Activated CD4-positive, alpha-beta T cell treated with anti-CD3 and anti-CD28 coated beads for 4 hours (primary cell): ENCODE data around the gene TEDC2.
A peak's percentile ranks its signal among the peaks of the same experiment; 100 is the strongest.

Source experiments
- DNase-seq, 2 donors: peaks; one replicate each; pipeline ENCODE4 v3.0.0-alpha.2; 2020

Gene TEDC2

DNA sequence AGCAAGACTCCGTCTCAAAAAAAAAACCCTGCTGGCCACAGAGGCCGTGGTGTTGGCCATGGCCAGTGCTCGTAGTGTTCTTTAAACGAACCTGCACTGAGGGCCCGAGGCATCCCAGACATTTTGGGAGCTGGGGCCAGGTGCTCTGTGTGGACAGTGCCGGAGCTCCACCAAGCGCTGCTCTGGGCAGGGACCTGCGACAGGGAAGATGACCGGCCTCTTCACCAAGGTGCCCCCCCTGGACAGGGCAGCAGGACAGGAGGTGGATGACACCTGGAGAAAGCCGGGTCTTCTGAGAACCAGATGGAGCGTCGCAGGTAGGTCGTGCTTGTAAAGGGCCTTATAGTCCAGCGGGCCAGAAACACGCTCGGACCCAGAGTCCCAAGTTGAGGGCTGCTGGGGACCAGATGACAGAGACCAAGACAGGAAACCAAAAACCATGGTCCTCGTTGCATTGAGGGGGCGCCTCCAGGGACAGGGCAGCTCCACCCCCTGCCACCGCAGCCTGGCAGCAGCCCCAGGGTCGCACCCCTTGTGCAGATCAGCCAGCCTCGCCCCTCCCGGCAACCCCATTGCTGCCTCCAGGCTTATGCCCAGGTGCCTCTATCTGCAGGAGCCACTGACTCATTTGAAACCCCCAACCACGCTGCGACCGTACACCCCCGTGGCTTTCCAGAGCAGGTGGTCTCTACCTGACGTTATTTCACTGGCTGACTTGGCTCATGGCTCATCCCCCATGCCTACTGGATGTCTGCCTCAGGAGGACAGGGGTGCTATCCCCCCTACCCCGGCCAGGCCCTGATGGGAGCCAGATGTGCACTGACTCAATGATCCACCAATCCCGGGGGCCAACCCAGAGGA lies 7.0 kb downstream of the TEDC2 start:
- no peak for DNase-seq

DNA sequence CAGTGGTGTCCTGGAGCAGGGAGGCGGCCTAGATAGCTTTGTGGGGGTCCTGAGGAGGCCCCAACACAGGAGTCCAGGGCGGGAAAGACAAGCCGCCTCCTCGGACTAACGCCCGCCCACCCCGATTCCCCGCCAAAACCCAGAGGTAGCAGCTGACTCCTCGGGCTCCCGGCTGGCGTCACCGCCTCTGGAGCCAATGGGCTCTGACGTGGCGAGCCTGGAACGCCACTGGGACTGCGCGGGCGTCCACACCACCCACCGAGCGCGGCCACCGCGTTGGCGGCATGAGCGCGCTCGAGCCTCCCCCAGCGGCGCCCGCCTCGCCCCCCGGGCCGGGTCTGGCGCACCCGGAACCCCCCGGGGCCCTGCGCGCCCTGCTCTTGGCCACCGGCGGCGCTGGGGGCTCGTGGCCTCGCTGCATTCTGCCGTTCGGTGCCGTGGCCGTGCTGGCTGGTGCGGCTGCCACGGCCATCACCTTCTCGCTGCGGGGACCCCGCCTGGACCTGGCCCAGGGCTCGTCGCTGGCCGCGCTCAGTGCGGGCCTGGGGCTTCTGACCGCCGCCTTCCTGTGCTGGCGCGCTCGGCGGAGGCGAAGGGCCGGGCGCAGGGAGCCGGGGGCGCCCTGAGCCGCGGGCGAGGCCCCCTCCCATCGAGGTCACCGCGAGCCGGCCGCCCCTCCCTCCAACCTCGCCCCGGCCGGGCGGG lies 7.8 kb downstream of the TEDC2 start:
- no peak for DNase-seq

DNA sequence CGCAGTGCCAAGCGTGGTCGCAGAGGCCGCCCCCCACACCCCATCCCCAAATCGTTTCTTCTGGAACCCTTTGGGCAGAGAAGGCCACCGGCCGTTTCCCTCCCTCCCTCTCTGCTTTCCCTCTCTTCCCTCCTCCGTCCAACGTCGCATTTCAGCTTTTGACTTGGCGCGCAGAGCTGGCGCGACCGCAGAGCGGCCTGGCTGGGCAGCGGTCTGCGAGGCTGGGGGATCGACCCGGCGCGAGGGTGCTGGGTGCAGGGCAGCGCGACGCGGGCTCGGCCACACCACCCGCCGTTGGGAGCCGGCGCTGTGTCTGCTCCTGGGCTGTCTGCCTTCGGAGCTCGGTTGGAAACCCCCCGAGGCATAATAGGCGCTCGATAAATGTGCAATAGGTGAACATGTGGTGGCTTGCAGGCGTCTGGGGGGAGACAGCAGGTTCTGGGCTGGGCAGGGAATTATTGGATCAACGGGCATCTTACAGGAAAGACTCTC lies 8.4 kb downstream of the TEDC2 start:
- DNase-seq: no peak

DNA sequence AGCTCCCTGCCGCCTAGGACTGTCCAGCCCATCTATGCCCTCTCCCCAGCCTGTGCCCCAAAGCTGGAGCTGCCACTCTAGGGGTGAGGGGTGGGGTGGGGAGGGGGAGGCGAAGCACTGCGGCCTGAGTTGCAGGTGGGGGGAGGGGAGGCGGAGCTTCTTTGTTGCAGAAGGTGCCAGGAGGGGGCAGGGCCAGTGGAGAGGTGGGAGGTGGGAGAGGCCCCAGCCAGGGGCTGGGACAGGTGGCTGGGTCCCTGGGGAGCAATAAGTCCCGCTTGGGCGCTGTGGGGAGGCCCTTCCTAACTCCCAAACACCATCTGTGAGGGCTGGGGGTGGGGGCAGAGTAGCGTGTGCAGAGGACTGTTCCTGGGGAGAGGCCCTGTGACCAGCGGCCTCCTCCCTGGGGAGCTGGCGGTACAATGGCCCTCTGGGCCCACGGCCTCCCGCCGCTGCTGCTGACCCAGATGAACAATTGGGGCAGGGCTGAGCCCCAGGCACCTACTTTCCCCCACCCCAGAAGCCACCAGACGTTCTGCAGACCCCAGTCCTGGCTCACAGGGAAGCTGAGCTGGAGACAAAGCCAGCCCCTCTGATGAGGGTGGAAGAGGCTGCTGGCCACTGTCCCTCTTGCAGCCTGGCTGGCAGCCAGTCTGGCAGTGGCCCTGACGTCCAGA lies 9.0 kb downstream of the TEDC2 start:
- DNase-seq: no peak

GRCh38 chr16:2469399-2470233 lies 9.7 kb downstream of the TEDC2 start:
- DNase-seq: no peak

- no peak for DNase-seq
Observed at GRCh38 chr16:2470234-2470601, 10.3 kb downstream of the TEDC2 start.

DNA sequence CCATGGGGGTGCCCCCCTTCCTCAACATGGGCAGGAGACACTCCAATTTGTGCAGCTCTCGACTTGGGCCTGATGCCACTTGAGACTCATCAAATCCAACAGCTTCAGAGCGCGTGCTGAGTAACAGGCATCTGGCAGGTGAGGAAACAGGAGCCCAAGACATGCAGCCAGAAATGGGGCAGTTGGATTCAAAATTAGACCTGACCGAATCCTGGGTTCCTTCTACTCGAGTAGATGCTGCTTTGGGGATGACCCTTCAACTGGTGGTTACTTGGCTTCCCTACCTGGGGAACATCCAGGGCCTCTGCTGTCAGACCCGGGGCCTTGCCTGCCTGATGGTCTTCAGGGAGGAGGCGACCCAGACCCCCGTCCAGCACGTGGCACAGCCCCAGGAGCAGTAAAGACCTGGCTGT lies 10.7 kb downstream of the TEDC2 start:
- DNase-seq: no peak

- DNase-seq: peak; percentile 20 to 29
Observed at GRCh38 chr16:2471016-2471652, 11.2 kb downstream of the TEDC2 start, which contains the start of gene NTN3. NTN3 (plus strand) TSS chr16:2471297; CDS start chr16:2471702, 405 bp downstream.

- no peak for DNase-seq
Observed at GRCh38 chr16:2471653-2472487, 12.0 kb downstream of the TEDC2 start.

DNA sequence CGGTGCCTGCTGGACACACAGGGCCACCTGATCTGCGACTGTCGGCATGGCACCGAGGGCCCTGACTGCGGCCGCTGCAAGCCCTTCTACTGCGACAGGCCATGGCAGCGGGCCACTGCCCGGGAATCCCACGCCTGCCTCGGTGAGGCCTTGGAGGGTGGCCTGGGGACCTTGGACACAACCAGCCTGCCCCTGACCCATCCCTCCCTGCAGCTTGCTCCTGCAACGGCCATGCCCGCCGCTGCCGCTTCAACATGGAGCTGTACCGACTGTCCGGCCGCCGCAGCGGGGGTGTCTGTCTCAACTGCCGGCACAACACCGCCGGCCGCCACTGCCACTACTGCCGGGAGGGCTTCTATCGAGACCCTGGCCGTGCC lies 12.6 kb downstream of the TEDC2 start:
- no peak for DNase-seq

DNA sequence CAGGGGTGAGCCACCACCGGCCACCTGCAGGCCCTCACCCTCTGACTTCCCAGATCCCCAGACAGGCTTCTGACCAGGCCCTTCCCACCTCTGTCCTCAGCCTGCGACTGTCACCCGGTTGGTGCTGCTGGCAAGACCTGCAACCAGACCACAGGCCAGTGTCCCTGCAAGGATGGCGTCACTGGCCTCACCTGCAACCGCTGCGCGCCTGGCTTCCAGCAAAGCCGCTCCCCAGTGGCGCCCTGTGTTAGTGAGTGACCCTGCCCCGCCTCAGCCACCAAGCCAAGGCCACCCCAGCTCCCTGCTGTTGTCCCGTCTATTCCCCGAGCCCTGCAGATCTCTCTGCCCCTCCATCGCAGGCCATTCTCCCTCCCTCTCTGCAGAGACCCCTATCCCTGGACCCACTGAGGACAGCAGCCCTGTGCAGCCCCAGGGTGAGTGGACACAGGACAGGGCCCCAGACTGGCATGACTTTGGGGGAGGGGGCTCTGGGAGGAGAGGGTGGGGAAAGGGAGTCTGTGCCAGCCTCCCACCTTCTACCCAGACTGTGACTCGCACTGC lies 13.1 kb downstream of the TEDC2 start:
- DNase-seq: no peak

- DNase-seq: peak in 1 of 2 donors; percentile 17
Observed at GRCh38 chr16:2473446-2473926, 13.6 kb downstream of the TEDC2 start.

DNA sequence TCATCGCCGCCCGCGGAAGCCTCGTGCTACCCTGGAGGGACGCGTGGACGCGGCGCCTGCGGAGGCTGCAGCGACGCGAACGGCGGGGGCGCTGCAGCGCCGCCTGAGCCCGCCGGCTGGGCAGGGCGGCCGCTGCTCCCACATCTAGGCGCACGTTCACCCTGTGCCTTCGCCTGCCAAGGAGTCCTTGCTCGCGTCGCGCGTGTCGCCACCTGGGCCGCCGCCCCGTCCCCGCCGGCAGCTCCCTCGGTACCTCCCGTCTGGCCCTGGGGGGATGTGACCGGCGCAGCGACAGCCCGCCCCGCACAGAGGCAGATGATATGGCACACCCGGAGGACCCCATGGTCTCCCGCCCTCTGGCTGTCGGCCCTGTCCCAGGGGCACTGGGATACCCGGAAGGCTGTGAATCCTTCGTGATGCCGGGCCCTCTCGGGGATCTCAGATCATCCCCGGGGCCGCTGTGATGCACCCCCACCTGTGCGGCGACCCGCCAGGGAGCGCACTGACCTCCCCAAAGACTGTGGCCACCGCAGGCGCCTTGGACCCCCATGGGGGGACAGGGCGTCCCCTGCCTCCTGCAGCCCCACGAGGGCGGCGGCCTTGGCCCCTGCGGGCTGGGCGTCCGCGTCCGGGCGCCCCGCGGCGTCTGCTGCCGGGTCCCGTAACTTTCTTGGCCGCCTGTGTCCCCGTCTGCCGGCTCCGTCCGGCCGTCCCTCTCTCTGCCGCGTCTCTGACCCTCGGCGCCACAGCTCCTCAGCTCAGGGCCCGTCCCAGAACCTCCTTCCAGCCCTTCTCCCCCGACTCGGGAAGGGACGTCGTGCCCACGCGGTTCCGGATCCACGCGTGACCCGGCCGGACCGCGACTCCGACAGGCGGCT lies 14.3 kb downstream of the TEDC2 start:
- peak; percentile 58 to 60 for DNase-seq

GRCh38 chr16:2474877-2475412 lies 15.0 kb downstream of the TEDC2 start, which contains the start of gene TBC1D24:
TBC1D24 (plus strand) TSS chr16:2475127; CDS start chr16:2496149, 21,022 bp downstream.
- peak; percentile 69 to 70 for DNase-seq

GRCh38 chr16:2475413-2476344 lies 15.8 kb downstream of the TEDC2 start:
- DNase-seq: peak; percentile 41 to 45

GRCh38 chr16:2476345-2476720 lies 16.4 kb downstream of the TEDC2 start:
- no peak for DNase-seq

GRCh38 chr16:2476741-2477140 lies 16.8 kb downstream of the TEDC2 start:
- no peak for DNase-seq

DNA sequence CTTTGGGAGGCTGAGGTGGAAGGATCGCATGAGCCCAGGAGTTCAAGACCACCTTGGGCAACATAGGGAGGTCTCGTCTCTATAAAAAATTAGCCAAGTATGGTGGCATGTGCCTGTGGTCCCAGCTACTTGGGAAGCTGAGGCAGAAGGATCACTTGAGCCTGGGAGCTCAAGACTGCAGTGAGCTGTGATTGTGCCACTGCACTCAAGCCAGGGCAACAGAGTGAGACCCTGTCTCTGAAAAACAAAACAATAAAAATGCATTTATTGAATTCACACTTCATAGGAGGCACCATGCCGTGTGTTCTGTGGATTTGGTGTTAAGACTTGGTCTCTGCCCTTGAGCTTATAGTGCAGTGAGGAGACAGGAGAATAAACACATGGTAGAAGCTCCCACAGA lies 17.4 kb downstream of the TEDC2 start:
- DNase-seq: no peak
